Gastrocnemius medialis (tissue), 4 donors: ENCODE measurements around the gene CACNA2D2. TPM values are rescaled to one million over a fixed set of nuclear protein-coding genes. Genes with fewer than 3 reads are reported as not detected.

Source experiments
- ATAC-seq, 2 donors: fragments of 150-250 bp; one replicate each; pipeline ENCODE4 v1.9.1; 2016
- DNase-seq, 2 donors: peaks; one replicate each; pipeline ENCODE4 v3.0.0-alpha.2; 2019
- H3K27ac ChIP-seq, 4 donors: fragments of 200-600 bp; sonication (generic); 1 replicate in 1 of 4; 2 replicates in 3 of 4; pipeline ENCODE4 v1.5.1; 2016 to 2018; ENCODE audit warnings: mild to moderate bottlenecking in 2 of 4, moderate library complexity in 1 of 4
- H3K27me3 ChIP-seq, 3 donors: fragments of 200-600 bp; sonication (generic) in 2 of 3; 1 replicate in 1 of 3; 2 replicates in 2 of 3; pipeline versions ENCODE4 v1.5.1 to v1.6.0; 2016 to 2019; ENCODE audit warnings: mild to moderate bottlenecking in 1 of 3, moderate library complexity in 1 of 3
- H3K36me3 ChIP-seq, 2 donors: fragments of 200-600 bp; sonication (generic) in 1 of 2; one replicate each; pipeline ENCODE4 v1.5.1; 2017 to 2018
- H3K4me1 ChIP-seq, 2 donors: fragments of 200-600 bp; sonication (generic) in 1 of 2; one replicate each; pipeline ENCODE4 v1.5.1; 2016 to 2017; ENCODE audit warnings: mild to moderate bottlenecking in 2 of 2
- H3K4me3 ChIP-seq, 4 donors: fragments of 200-600 bp; sonication (generic) in 3 of 4; 1 replicate in 1 of 4; 2 replicates in 3 of 4; pipeline ENCODE4 v1.5.1; 2016 to 2019; ENCODE audit warnings: mild to moderate bottlenecking in 2 of 4
- H3K9me3 ChIP-seq, 3 donors: fragments of 200-600 bp; sonication (generic) in 2 of 3; 1 replicate in 1 of 3; 2 replicates in 2 of 3; pipeline ENCODE4 v1.5.1; 2016 to 2019
- POLR2A ChIP-seq, 2 donors: fragments of 450-650 bp; IDR thresholded peaks; one replicate each; pipeline ENCODE4 v1.6.1; 2017; ENCODE audit warnings: antibody characterized with exemption in 2 of 2, mild to moderate bottlenecking in 2 of 2, moderate library complexity in 2 of 2
- in situ Hi-C, 4 donors: fragments of 200-750 bp; cut with MboI; loops; one replicate each; pipeline versions ENCODE4 v1.15.0 to v1.8.0; 2017; ENCODE audit warnings: low sequenced_read_pairs in 4 of 4
- intact Hi-C: fragments of 100-400 bp; cut with DNase I; formaldehyde crosslinking; loops from one replicate; pipeline ENCODE4 v1.15.1; 2023; ENCODE audit warnings: low total_unique reads
- total RNA-seq, 4 donors: library from RNA; depleted of rRNA; stranded (reverse); fragments of >200 nt; gene quantifications; one replicate each; pipeline versions ENCODE4 v1.1.0 to v1.2.3, GENCODE V29; 2016
- TF ChIP-seq, protein P1 (sequence below), 5 experiments: fragments of 450-650 bp in 3 of 5; fragments of 200-600 bp in 2 of 5; sonication (generic) in 2 of 5; IDR thresholded peaks in 4 of 5; conservative IDR thresholded peaks in 1 of 5; 1 replicate in 4 of 5; 2 replicates in 1 of 5; pipeline ENCODE4 v1.5.1; 2016 to 2019; ENCODE audit warnings: antibody characterized with exemption in 5 of 5, mild to moderate bottlenecking in 3 of 5, moderate library complexity in 3 of 5

The CACNA2D2 gene
- total RNA-seq, 4 donors from 2014 or later: 0.27 to 0.68 (median 0.45) TPM

DNA sequence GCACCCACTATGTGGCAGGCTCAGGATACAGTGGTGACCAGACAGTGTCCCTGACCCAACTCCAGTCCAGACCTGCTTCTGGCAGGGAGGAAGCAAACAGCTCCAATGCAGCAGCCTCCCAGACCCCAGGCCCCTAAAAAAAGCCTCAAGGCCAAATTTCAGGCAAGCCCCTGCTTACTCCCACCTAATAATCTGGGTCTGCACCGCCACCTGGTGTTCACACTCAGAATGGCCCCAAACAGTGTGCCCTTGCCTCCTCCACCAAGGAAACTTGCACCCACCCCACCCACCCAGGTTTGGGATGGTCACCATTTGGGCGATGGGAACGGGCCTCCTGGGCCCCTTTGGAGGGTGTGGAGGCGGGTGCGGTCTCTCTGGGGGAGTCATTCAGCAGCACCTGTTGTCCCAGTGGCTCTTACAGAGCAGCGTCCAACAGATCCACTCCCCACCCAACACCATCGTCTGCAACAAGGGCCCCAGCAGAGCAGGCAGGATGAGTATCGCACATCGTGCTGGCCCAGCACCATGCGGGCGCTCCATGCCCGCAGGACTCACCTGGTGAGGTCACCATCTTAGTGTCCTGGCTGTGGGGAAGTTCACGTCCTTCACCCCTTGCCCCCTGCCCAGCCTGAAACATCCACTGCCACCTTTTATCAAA, 46.8 kb upstream of the CACNA2D2 start:
- Histone ChIP-seq H3K36me3 (no peaks in the 10 kb centered on the region), H3K27me3 (no peaks in the 10 kb centered on the region), H3K27ac (no peak overlapping the region), H3K4me3 (no peak overlapping the region), H3K9me3 (no peaks in the 10 kb centered on the region), H3K4me1 (no peaks in the 10 kb centered on the region)
- in situ Hi-C loops: no loop called here
- intact Hi-C loops: no loop called here
- DNase-seq: no peak
- TF ChIP-seq, protein P1, sequence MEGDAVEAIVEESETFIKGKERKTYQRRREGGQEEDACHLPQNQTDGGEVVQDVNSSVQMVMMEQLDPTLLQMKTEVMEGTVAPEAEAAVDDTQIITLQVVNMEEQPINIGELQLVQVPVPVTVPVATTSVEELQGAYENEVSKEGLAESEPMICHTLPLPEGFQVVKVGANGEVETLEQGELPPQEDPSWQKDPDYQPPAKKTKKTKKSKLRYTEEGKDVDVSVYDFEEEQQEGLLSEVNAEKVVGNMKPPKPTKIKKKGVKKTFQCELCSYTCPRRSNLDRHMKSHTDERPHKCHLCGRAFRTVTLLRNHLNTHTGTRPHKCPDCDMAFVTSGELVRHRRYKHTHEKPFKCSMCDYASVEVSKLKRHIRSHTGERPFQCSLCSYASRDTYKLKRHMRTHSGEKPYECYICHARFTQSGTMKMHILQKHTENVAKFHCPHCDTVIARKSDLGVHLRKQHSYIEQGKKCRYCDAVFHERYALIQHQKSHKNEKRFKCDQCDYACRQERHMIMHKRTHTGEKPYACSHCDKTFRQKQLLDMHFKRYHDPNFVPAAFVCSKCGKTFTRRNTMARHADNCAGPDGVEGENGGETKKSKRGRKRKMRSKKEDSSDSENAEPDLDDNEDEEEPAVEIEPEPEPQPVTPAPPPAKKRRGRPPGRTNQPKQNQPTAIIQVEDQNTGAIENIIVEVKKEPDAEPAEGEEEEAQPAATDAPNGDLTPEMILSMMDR (IDR thresholded peaks at IDR 0.05 in 4 of 5, conservative IDR thresholded peaks at IDR 0.05 in 1 of 5): peak; percentile 44 to 84 (median 61)
- TF ChIP-seq POLR2A (IDR thresholded peaks at IDR 0.05): no peak
- peak in 1 of 2 donors; percentile 50 for ATAC-seq

DNA sequence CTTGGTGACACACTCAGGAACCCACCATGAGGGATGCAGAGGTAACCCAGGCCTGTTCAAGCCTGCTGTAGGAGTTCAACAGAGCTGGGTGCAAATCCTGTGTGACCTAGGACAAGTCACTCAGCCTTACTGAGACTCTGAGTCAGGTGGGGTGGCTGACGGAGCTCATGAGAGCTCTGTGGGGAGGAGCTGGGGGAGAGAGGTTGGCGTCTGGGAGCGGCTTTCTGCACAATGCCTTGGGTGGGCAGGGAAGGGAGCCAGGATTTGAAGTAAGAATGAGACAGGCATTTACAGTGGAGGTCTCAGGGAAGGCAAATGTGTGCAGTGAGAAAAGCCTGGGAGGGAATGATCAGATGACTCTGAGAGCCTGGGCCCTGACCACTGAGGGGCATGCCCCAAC, 45.8 kb upstream of the CACNA2D2 start:
- H3K36me3 ChIP-seq: no peaks in the 10 kb centered on the region
- no peak overlapping the region for H3K4me3 ChIP-seq
- intact Hi-C loops: no loop called here
- ATAC-seq: no peak
- no peaks in the 10 kb centered on the region for H3K4me1 ChIP-seq
- no peaks in the 10 kb centered on the region for H3K9me3 ChIP-seq
- TF ChIP-seq, protein P1 (IDR thresholded peaks at IDR 0.05 in 4 of 5, conservative IDR thresholded peaks at IDR 0.05 in 1 of 5): no peak
- no peak overlapping the region for H3K27ac ChIP-seq
- H3K27me3 ChIP-seq: no peaks in the 10 kb centered on the region
- in situ Hi-C loops: loop anchor here in 3 of 4 donors (5.0 to 25.0 kb wide), 4 partner anchors 114 to 204 kb away; partner anchors contain the start of genes ZMYND10 (in 2 of the 3), CYB561D2 (in 1 of the 3), NPRL2 (in 1 of the 3) and RASSF1 (in 1 of the 3)
- no peak for DNase-seq

DNA sequence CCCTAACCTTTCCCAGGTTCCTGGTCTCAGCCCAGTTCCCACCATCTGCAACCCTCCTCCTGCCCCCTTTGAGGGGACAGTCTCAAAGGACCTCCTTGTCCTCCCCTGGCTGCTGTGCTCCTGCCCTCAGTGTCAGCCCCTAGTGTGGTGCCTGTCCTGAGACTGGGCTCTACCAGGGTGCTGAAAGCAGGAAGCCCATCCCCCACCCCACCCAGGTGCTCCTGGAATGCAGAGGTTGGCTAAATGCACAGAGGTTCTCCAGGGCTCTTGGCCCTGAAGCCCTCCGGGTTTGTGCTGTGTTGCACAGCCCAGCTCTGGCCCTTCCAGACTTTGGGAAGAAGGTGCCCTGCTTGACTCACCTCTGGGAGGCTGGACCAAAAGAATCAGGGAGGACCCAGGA, 42.3 kb upstream of the CACNA2D2 start:
- H3K4me3 ChIP-seq: no peak overlapping the region
- intact Hi-C loops: no loop called here
- H3K27me3 ChIP-seq: no peaks in the 10 kb centered on the region
- H3K9me3 ChIP-seq: no peaks in the 10 kb centered on the region
- in situ Hi-C loops: loop anchor here in 3 of 4 donors (5.0 to 25.0 kb wide), 4 partner anchors 111 to 201 kb away; partner anchors contain the start of genes ZMYND10 (in 2 of the 3), CYB561D2 (in 1 of the 3), NPRL2 (in 1 of the 3) and RASSF1 (in 1 of the 3)
- DNase-seq: no peak
- no peak for TF ChIP-seq POLR2A (IDR thresholded peaks at IDR 0.05)
- TF ChIP-seq, protein P1 (IDR thresholded peaks at IDR 0.05 in 4 of 5, conservative IDR thresholded peaks at IDR 0.05 in 1 of 5): no peak
- no peak for ATAC-seq
- no peaks in the 10 kb centered on the region for H3K4me1 ChIP-seq
- H3K27ac ChIP-seq: no peak overlapping the region
- no peaks in the 10 kb centered on the region for H3K36me3 ChIP-seq

DNA sequence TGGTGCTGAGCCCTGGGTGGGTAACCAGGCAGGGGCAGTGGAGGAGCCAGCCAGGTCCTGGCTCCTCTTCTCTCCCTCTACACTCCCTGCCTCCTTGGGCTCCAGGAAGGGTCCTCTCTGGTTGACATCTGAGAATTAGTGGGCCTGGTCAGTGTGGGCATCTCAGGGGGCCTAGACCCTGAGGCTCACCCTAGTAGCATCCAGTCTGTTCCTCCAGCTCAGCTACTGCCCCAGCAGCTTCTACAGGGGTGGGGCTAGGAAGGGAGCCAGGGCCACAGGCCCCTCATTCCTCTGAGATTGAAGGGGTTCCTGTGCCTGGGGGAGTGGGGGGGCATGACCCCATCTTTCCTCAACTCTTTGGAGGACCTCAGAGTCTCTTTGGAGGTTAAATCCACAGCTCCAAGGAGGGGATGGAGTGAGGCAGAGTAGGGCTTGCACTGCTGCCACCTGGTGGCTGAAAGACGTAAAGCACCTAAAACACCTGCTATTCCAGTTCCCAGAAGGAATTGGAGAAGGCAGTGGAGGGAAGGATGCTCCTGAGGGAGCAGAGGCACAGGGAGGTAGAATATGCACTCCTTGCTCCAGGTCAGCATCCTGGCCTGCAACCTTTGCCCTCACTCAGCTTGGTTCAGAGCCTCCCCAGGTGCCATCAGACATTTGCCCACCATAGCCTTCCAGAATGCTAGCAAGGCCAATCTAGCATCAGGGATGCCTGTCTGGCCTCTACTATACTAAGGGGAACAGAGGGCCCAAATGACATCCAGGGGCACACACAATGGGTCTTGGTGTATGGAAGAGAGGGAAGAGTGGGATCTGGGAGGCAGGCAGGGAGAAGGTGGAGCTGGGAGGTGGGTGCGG, 39.0 kb upstream of the CACNA2D2 start:
- no peak for TF ChIP-seq POLR2A (IDR thresholded peaks at IDR 0.05)
- TF ChIP-seq, protein P1 (IDR thresholded peaks at IDR 0.05 in 4 of 5, conservative IDR thresholded peaks at IDR 0.05 in 1 of 5): peak; percentile 61 to 91 (median 88)
- in situ Hi-C loops: loop anchor here in 3 of 4 donors (5.0 to 25.0 kb wide), 4 partner anchors 108 to 198 kb away; partner anchors contain the start of genes ZMYND10 (in 2 of the 3), CYB561D2 (in 1 of the 3), NPRL2 (in 1 of the 3) and RASSF1 (in 1 of the 3)
- no peak overlapping the region for H3K27ac ChIP-seq

More for the DNA sequence above, 39.0 kb upstream of the CACNA2D2 start:
- Histone ChIP-seq H3K36me3 (no peaks in the 10 kb centered on the region), H3K4me1 (no peaks in the 10 kb centered on the region), H3K9me3 (no peaks in the 10 kb centered on the region), H3K27me3 (no peaks in the 10 kb centered on the region), H3K4me3 (no peak overlapping the region)
- intact Hi-C loops: loop anchor here (1.0 to 2.0 kb wide), 3 partner anchors 24 to 195 kb away; no protein-coding TSS in a partner anchor
- DNase-seq (peak in 1 of 2 donors; percentile 55), ATAC-seq (peak; percentile 66 to 83)
